Neutrophil (primary cell): Measurements from ENCODE around the gene PLCD4.

Source experiments
- H3K27ac ChIP-seq: fragments of 200-600 bp; sonication (generic); 2 replicates; pipeline ENCODE4 v1.5.1; 2016; ENCODE audit warnings: mild to moderate bottlenecking, moderate library complexity
- H3K27me3 ChIP-seq: fragments of 200-600 bp; sonication (generic); 2 replicates; pipeline ENCODE4 v1.6.0; 2016; ENCODE audit warnings: mild to moderate bottlenecking
- H3K36me3 ChIP-seq: fragments of 200-600 bp; sonication (generic); 2 replicates; pipeline ENCODE4 v1.5.1; 2017
- H3K4me1 ChIP-seq, 2 experiments: fragments of 200-600 bp in 1 of 2; sonication (generic) in 1 of 2; 1 replicate in 1 of 2; 2 replicates in 1 of 2; pipeline versions ENCODE4 v1.5.1 to v1.6.1; 2013 to 2016; ENCODE audit warnings: low read depth in 1 of 2, low read length in 1 of 2, mild to moderate bottlenecking in 1 of 2, moderate library complexity in 1 of 2; ENCODE audit not compliant: control insufficient read depth in 1 of 2, insufficient read depth in 1 of 2
- H3K4me3 ChIP-seq, 2 experiments: fragments of 200-600 bp in 1 of 2; sonication (generic) in 1 of 2; 1 replicate in 1 of 2; 2 replicates in 1 of 2; pipeline ENCODE4 v1.5.1; 2013 to 2016; ENCODE audit warnings: low read depth in 1 of 2, low read length in 1 of 2, mild to moderate bottlenecking in 1 of 2, moderate library complexity in 1 of 2
- H3K9me3 ChIP-seq: fragments of 200-600 bp; sonication (generic); 2 replicates; pipeline ENCODE4 v1.5.1; 2016
- TF ChIP-seq, protein P1 (sequence below): fragments of 200-600 bp; sonication (generic); IDR thresholded peaks from 2 replicates; pipeline ENCODE4 v1.5.1; 2016; ENCODE audit warnings: antibody characterized with exemption

Gene PLCD4

GRCh38 chr2:218607436-218608115 is at the start of gene PLCD4:
Gene PLCD4 (plus strand): TSS chr2:218607899. CDS start chr2:218615740, 7,841 bp downstream.
- Histone ChIP-seq H3K9me3 (no peaks in the 10 kb centered on the region), H3K4me3 (no peak within 1 kb of the TSS), H3K36me3 (no peaks in the 10 kb centered on the region), H3K27me3 (peaks cover 10% of the 10 kb centered on the region), H3K4me1 (no peaks in the 10 kb centered on the region), H3K27ac (no peak within 1 kb of the TSS)
- TF ChIP-seq, protein P1, sequence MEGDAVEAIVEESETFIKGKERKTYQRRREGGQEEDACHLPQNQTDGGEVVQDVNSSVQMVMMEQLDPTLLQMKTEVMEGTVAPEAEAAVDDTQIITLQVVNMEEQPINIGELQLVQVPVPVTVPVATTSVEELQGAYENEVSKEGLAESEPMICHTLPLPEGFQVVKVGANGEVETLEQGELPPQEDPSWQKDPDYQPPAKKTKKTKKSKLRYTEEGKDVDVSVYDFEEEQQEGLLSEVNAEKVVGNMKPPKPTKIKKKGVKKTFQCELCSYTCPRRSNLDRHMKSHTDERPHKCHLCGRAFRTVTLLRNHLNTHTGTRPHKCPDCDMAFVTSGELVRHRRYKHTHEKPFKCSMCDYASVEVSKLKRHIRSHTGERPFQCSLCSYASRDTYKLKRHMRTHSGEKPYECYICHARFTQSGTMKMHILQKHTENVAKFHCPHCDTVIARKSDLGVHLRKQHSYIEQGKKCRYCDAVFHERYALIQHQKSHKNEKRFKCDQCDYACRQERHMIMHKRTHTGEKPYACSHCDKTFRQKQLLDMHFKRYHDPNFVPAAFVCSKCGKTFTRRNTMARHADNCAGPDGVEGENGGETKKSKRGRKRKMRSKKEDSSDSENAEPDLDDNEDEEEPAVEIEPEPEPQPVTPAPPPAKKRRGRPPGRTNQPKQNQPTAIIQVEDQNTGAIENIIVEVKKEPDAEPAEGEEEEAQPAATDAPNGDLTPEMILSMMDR, result no peak

DNA sequence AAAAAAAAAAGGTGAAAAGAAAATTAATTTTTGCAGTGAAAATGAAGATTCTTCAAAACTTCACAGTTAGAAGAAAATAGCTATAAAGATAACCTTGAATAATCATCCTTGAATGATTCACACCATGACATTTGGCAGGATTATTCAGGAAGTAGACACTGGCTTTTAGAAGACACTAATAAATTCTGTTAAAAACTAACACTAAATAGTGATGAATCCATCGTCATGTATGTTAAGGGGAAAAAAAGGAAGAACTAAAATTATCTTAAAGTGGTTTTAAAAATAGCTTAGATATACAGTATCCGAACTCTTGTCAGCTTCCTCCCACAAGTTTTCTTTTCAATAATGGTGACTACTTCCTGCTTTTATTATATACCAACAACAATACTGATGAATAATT is 49.8 kb upstream of the PLCD4 start:
- Histone ChIP-seq H3K4me3 (no peak overlapping the region), H3K4me1 (no peaks in the 10 kb centered on the region), H3K27ac (no peak overlapping the region), H3K27me3 (no peaks in the 10 kb centered on the region), H3K36me3 (peaks cover 52% of the 10 kb centered on the region), H3K9me3 (no peaks in the 10 kb centered on the region)
- TF ChIP-seq, protein P1, result no peak

- Histone ChIP-seq H3K27ac (no peak overlapping the region), H3K4me3 (no peak overlapping the region), H3K9me3 (no peaks in the 10 kb centered on the region), H3K27me3 (no peaks in the 10 kb centered on the region), H3K36me3 (peaks cover 43% of the 10 kb centered on the region), H3K4me1 (no peaks in the 10 kb centered on the region)
- TF ChIP-seq, protein P1, result no peak
Observed at GRCh38 chr2:218558986-218559385, 48.7 kb upstream of the PLCD4 start.

GRCh38 chr2:218564056-218564455 is 43.6 kb upstream of the PLCD4 start:
- no peak overlapping the region for H3K27ac ChIP-seq
- H3K4me1 ChIP-seq, result peaks cover 12 to 14% of the 10 kb centered on the region in 2 experiments
- H3K27me3 ChIP-seq, result no peaks in the 10 kb centered on the region
- TF ChIP-seq, protein P1, result no peak
- no peak overlapping the region for H3K4me3 ChIP-seq
- H3K9me3 ChIP-seq, result no peaks in the 10 kb centered on the region
- H3K36me3 ChIP-seq, result peaks cover 20% of the 10 kb centered on the region

GRCh38 chr2:218566296-218566695 is 41.4 kb upstream of the PLCD4 start:
- no peak overlapping the region for H3K4me3 ChIP-seq
- H3K27me3 ChIP-seq, result no peaks in the 10 kb centered on the region
- H3K36me3 ChIP-seq, result peaks cover 7% of the 10 kb centered on the region
- H3K27ac ChIP-seq, result no peak overlapping the region
- H3K4me1 ChIP-seq, result peaks cover 25% of the 10 kb centered on the region in 2 experiments
- H3K9me3 ChIP-seq, result no peaks in the 10 kb centered on the region
- TF ChIP-seq, protein P1, result no peak
